ENCODE results near the gene PRKCE. TPM values are rescaled to one million over a fixed set of nuclear protein-coding genes. Genes with fewer than 3 reads are reported as not detected.

The PRKCE gene
- total RNA-seq, 1 experiment from 2014 or later = 14.8 TPM

GRCh38 chr2:45885171-45885621 is 233.7 kb downstream of the PRKCE start:
- ChIA-PET POLR2A (no interaction called here), CTCF (no interaction called here), RAD21 (ENCODE audit: low non-redundant PET in 1 of 2, low total read pairs in 2 of 2, uncharacterized antibody in 2 of 2, unreplicated experiment in 2 of 2) (no interaction called here)
- no peaks in the 10 kb centered on the region for H3K36me3 ChIP-seq (ENCODE audit: control insufficient read depth in 1 of 2, insufficient read depth in 2 of 2, low read length in 2 of 2)
- no peaks in the 10 kb centered on the region for H3K27me3 ChIP-seq (ENCODE audit: insufficient read depth, low read length)
- BruUV-seq (replicated peaks) = no TSS peak
- no peak overlapping the region for H2AFZ ChIP-seq (ENCODE audit: low read depth, low read length, poor library complexity, severe bottlenecking)
- no peaks in the 10 kb centered on the region for H3K4me1 ChIP-seq (ENCODE audit: control insufficient read depth in 1 of 2, insufficient read depth in 2 of 2, low read length in 2 of 2)
- H3K9me2 ChIP-seq (ENCODE audit: insufficient read depth) = no peaks in the 10 kb centered on the region
- H3K79me2 ChIP-seq (ENCODE audit: insufficient read depth, low read length) = peaks cover 9% of the 10 kb centered on the region; the same call in 1 of the 2 replicates
- no peak overlapping the region for H3K4me2 ChIP-seq (ENCODE audit: low read length)
- no peak for TF ChIP-seq REST (IDR thresholded peaks at IDR 0.05; ENCODE audit: low read depth)
- TF ChIP-seq, protein P1, sequence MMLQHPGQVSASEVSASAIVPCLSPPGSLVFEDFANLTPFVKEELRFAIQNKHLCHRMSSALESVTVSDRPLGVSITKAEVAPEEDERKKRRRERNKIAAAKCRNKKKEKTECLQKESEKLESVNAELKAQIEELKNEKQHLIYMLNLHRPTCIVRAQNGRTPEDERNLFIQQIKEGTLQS (IDR thresholded peaks at IDR 0.05) = no peak
- TF ChIP-seq ZFX (IDR thresholded peaks at IDR 0.05) = no peak
- TF ChIP-seq FOSL1 (IDR thresholded peaks at IDR 0.05; ENCODE audit: low read depth) = no peak
- no peak for TF ChIP-seq SP1 (IDR thresholded peaks at IDR 0.05; ENCODE audit: low read depth)
- TF ChIP-seq SIN3A (IDR thresholded peaks at IDR 0.05; ENCODE audit: low read depth) = no peak
- no peak for TF ChIP-seq TCF7L2 (IDR thresholded peaks at IDR 0.05; ENCODE audit: borderline replicate concordance, extremely low read depth, insufficient read depth, insufficient read length)
- no peak for TF ChIP-seq JUND (IDR thresholded peaks at IDR 0.05)
- no peak overlapping the region for H3K27ac ChIP-seq (ENCODE audit: low read depth, low read length)
- no peak overlapping the region for H3K9ac ChIP-seq (ENCODE audit: low read length)
- DNase-seq (ENCODE audit: low read depth, low spot score) (no peak), ATAC-seq (no peak)
- H4K20me1 ChIP-seq (ENCODE audit: insufficient read depth) = no peaks in the 10 kb centered on the region
- no peak overlapping the region for H3K4me3 ChIP-seq (replicated peaks in 1 of 2; ENCODE audit: low read depth in 1 of 2, low read length in 2 of 2)
- intact Hi-C loops (cut with micrococcal nuclease) = no loop called here
- no peaks in the 10 kb centered on the region for H3K9me3 ChIP-seq (ENCODE audit: control insufficient read depth in 1 of 2, insufficient read depth in 1 of 2, low read depth in 1 of 2, low read length in 2 of 2)
